Activated CD4-positive, alpha-beta T cell treated with anti-CD3 and anti-CD28 coated beads for 1 hour (primary cell): ENCODE data around the gene PIGS.

Experiments
- DNase-seq: peaks from one replicate; pipeline ENCODE4 v3.0.0-alpha.2; 2020

PIGS gene

DNA sequence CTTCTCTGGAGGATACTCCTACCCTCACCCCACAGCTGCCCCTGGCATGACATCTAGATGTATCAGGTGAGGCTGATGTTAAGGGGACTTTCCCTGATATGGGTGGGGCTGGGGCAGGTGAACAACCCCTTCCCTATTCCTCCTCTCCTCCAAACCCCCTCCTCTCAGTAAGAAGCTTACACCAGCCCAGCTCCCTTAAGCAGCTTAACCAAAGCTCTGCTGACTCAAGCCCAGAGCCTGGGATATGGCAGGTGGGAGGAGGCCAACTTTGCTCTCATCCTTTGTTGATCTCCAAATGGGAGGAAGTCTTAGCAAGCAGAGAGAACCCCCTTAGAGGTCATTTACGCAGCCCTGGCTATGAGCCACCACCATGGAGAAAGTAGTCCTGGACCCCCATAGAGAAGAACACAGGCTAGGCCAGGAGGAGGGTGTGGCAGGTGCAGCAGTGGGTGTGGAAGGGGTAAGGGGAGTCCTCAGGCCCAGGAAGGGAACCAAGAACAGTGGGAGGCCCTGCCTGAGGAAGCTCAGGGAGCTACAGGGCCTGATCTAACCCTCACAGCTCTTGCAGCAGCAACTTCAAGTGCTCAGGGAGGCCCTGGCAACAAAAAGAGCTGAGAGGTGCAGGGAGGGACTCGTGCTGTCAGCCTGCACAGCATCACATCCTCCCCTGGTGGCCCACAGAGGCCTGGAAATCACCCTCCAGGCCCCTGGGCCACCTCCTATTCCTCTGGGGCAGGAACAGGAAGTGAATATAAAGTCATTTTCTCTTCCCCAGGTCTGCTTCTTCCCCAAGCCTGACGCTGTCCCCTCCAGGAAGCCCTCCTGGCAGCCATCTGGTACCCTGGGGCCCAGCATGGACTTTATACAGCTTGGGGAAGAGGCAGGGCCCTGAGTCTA is 21.8 kb downstream of the PIGS start:
- DNase-seq, result peak; percentile 29

DNA sequence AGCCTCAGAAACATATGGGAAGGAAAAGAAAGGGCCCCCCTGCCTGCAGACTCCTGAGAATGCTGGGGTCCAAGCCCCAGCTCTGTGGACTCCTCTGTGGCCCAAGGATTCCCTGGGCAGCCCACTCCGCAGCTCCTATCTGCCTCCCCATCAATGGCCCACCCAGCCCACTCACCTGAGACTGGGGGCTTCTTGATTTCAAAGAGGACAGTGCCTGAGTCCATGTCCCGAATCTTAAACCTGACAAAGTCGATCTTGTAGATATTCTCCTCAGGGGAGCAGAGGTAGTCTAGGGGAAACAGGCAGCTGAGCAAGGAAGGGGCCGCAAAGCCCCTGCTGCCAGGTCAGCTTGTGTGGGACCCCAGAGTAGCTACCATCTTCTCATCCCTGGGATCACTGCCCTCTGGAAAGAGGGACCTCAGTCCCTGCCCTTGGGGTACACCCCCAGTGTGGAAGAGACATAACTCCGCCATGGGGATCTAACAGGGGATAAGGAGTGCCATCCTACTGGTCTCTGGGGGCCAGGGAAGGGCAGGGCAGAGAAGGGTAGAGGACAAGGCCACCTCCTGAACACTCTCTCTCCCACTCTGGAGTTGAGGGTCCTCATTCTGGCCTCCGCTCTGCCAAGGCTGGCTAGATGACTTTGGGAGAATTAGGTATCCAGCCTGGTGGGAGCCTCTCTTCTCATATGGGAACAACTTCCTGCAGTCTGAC is 22.8 kb downstream of the PIGS start:
- DNase-seq, result no peak

DNA sequence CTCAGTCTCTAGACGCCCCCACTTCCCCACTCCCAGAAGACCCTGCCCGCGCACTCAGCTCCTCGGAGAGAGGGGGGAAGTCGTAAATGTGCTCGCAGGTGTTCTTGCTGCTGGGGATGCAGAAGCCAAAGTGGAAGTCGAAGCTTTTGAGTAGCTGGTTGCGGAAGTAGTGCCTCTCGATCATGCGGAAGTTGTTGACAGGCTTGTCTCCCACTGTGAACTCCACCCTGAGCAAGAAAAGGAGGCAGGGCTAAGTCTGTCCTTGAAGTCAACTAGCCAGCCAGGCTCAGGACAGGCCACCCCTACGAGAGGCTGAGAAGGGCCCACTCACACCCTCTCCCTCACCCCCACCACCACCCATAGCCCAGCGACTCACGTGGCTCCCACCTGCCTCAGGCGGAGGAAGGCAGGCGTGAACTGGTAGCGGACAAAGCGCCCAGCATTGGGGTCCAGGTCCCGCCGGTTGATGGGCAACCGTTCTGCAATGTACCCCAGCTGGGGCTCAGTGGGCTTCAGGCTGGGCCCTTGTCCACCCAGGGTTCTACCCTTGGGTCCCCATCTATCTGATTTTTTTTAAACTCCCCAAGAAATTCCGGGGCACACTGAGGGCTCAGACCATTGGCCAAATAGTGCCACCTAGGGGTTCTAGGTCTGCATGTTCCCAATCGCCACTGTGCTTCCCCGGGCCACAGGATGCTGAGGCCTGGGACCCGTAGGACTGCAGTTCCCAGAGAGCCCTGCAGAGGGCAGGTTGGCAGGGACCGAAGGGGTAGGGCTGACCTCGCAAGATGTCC is 23.5 kb downstream of the PIGS start:
- peak; percentile 29 for DNase-seq

GRCh38 chr17:28547096-28547622 is 24.2 kb downstream of the PIGS start:
- no peak for DNase-seq

DNA sequence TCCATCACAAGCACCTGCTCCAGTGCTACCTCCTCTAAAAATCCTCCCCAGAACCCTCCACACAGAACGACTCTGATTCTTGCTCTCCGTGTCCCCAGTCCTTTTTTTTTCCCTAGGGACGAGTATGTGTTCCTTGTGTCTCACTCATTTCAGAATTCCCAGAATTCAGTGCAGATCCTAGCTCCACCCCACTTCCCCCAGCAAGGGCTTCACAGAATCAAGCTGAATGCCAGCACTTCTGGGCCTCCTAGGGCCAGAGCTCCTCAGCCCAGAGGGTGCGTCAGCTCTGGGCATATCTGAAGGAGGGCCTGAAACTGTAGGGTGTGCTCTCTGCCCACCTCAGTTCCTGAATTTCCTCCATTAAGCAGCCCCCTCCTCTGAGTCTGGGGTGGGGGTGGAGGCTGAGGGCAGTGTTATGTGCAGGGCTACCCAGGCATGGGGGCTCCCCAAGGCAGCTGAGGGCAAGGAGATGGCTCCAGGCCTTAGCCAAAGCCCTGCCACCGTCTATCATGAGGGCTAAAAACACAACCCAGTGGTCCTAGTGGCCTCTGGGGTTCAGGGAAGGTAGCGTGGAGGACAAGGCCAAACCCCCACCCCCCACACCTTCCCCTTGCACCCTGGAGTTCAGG is 25.4 kb downstream of the PIGS start:
- no peak for DNase-seq

DNA sequence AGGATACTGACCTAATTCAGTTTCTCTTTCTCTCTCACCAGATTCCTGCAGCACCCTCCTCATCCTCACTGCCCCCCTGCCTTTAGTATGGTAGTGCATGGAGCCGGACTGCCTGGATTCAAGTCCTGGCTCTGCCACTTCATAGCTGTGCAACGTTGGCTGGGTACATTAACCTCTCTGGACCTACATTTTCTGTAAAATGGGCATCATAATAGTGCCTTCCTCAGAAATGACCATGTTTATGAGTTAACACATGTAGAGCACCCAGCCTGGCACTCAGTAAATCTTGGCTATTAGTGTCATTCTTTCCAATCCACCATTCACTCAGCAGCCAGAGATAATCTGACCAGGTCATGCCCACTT is 26.2 kb downstream of the PIGS start:
- no peak for DNase-seq

- no peak for DNase-seq
Observed at GRCh38 chr17:28544402-28545140, 26.8 kb downstream of the PIGS start.

- no peak for DNase-seq
Observed at GRCh38 chr17:28541439-28541838, 29.9 kb downstream of the PIGS start.

DNA sequence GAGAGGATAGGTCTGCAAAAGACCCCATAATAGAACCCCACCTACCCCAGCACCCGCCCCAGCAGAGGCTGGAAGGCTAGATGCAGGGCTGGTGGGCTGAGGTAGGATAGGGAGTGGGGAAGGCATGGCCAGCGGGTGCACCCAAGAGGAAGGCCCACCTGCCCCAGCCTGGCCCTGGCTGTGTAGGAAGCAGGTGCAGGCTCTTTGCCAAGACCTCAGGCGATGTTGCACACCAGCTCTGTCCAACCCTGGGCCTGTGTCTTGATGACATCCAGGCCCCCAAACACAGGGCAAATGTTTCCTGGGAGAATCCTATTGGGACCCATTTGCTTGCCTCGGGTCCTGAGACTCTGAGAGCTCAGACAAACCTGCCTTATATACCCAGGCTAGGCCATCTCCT is 31.1 kb downstream of the PIGS start:
- DNase-seq, result no peak

- no peak for DNase-seq
Observed at GRCh38 chr17:28538296-28538895, 32.9 kb downstream of the PIGS start.

DNA sequence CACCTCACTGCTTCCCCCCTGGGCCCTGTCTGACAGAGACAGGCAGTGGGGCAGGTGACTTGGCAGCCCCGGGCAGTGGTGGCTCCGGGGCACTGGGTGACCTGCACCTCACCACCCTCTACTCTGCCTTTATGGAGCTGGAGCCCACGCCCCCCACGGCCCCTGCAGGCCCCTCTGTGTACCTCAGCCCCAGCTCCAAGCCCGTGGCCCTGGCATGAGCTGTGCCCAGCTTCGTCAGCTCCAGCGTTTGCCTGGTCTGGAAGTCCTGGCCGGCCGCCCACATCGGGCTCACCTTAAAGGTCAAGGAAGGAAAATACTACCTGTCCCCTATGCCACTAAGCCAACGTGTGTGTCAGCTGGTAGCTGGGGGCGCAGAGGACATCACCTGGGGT is 34.1 kb downstream of the PIGS start:
- DNase-seq, result no peak

DNA sequence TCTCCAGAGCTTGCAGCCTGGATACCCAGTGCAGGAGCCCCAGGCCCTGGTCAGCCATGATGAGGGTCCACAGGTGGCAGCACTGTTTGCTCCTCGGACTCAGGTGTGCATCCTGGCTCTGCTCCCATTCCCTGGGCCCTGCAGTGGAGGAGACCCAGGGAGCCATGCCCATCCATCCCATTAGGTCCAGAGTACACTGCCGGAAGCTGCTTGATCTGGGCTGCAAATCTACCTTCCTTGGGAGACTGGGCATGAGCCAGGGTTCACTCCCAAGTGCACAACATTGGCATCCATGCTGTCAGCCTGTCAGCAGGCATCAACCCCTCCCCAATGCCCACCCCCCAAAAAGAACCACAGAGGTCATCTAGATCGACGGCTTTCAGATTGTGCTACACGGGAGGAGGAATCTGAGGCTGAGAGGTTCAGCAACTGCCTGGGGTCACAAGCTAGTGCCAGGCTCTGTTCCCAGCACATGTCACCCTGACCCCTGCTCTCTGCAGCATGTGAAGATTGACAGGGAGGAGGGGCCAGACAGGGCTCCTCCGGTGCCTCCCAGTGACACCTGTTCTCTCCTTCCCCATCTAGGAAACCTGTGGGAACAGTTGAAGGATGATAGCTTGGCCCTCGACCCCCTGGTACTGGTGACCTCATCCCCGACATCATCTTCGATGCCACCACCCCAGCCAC is 34.6 kb downstream of the PIGS start:
- no peak for DNase-seq

DNA sequence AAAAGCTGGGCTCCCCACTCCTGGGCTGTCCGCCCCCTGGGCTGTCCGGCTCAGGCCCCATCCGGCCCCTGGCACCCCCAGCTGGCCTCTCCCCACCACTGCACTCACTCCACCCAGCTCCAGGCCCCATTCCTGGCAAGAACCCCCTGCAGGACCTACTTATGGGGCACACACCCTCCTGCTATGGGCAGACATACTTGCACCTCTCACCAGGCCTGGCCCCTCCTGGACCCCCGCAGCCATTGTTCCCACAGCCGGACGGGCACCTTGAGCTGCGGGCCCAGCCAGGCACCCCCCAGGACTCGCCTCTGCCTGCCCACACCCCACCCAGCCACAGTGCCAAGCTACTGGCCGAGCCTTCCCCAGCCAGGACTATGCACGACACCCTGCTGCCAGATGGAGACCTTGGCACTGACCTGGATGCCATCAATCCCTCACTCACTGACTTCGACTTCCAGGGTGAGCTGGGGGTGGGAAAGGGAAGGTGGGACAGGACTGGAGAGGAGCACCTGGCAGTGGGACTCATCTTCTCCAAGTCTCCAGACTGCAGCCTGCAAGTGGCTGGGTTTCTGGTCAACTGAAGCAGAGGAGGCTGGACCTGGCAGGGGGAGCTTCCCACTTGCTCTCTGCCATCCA is 36.5 kb downstream of the PIGS start:
- DNase-seq, result no peak

DNA sequence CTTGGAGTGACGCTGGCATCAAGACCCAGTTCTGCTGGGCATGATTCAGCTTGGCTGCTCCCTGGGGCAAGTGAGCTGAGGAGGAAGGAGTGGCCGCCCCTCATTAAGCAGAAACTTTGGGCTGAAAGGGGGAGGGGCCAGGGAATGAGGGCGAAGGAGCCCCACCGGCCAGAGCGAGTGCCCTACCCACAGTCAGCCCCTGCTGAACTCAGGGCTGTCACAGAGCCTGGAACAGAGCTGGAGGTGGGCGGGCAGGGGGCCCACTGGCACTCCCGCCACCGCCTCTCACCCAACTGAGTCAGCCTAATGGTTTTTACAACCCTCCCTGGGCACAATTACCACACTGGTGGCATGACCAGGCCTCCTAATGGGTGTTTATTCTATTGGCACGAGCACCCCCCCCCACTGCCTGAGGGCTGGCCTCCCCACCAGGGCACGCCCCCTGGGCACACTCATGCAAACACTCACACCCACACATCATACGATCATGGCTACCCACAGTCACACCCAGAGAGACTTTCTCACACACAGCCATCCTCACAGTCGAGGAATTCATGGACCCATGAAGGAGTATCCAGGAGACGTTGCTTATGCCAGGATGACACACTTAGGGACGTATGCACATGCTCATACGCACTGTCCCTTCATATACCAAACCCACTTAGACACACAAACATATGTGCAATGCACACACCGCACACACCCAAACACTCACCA is 38.1 kb downstream of the PIGS start:
- DNase-seq, result no peak

DNA sequence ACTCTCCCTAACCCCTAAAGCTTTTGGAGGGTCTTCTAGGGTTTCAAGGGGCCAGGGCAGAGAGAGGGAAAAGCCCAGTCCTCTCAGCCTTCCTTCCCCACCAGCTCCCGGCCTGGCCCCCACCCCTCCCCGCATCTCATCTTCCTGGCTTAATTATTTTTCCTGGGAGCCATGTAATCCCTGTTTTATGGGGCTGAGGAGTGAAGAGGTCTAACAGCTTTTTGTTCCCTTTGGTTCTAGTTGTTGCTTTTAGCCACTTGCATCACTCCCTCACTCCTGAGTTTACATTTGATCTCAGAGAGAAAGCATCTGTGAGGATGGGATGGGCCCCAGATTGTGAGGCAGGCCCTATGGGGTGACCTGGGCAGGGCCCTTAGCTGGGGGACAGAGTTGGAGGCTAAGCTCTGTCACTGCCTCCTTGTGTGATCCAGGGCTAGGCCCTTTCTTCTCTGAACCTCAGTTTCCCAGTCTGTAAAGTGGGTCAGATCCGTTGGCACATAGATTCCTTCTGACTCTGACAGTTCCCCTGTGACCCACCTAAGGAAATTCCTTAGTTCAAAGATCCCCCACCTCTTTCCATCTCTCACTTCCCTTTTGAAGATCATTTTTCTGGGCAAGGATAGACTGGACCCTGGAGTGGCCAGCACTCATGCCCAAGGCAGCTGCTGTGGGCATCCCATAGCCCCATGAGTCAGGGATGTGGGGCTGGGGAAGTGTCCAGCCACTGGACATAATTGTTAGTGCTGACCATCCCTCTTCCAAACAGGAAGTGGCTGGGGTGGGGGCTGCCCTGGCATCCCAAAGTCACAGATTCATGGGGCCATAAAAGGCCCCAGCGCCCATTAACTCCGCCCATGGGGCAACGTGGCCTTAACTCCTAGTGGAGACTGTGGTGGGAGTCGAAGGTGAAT is 39.0 kb downstream of the PIGS start:
- DNase-seq, result no peak

DNA sequence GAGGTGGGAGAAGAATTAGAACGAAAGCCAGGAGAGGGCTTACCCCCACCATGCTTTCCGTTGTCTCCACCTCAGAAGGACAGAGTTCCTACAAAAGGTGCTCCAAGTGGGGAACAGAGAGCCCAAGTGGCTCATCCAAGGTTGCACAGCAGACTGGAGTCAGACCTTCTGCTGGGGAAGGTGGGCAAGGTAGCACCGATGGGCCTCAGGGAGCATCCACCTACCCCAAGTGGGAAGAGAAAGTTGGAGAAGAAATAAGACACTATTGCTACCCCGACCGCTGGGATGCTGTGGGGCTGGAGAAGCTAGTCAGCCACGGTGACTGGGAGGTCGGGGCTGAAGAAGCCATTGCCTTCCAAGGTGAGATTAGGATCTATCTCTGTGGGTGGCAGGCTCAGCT is 40.4 kb downstream of the PIGS start:
- no peak for DNase-seq

DNA sequence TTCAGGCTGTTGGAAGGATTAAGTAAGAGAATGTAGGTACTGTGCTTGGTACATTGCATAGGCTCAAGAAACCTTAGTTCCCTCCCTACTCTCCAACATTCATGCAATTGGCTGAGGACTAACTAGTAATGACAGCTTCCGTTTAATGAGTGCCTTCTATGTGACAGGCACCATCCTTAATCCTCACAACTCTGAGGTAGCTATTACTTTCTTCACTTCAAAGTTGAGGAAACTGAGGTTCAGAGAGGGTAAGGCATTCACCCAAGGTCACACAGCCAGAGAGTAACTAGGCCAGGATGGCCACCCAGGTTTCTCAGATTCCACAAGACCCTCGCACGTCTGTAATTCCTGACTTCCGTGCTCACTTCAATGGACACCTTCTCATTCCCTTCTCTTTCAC is 41.1 kb downstream of the PIGS start:
- DNase-seq, result no peak

DNA sequence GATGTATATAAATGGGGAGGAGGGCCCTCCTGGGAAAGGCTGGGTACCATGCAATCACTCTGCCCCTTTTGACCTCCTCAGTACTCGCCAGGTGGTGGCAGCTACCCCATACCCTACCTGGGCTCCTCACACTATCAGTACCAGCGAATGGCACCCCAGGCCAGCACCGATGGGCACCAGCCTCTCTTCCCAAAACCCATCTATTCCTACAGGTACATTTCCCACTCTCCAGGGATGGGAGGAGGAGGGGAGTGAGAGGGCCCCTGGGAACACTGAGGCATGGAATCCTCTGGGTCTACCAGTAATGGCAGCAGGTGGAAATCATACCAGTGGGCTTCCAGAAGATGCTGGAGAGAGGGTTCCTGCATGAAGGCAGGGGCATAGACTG is 42.3 kb downstream of the PIGS start:
- no peak for DNase-seq
